GM18951 (cell line): ENCODE data around the gene CXCR5.

Experiments
- POLR2A ChIP-seq: IDR thresholded peaks from 4 replicates; pipeline ENCODE4 v1.6.1; 2011; ENCODE audit warnings: mild to moderate bottlenecking; ENCODE audit not compliant: insufficient read length, insufficient read depth; ENCODE audit errors: extremely low read depth
- in situ Hi-C: fragments of 300-500 bp; cut with MboI; formaldehyde crosslinking; loops from one replicate; pipeline ENCODE4 v1.12.0; 2022; ENCODE audit warnings: low sequenced_read_pairs, mixed read lengths, inconsistent platforms; ENCODE audit not compliant: unreplicated experiment

CXCR5 gene

GRCh38 chr11:118908901-118909618, 25.4 kb downstream of the CXCR5 start:
- in situ Hi-C loops = loop anchor here (10.0 kb wide), 1 partner anchor 46 kb away; the partner anchor contains the start of gene UPK2
- no peak for TF ChIP-seq POLR2A

- TF ChIP-seq POLR2A = no peak
- in situ Hi-C loops = loop anchor here (10.0 kb wide), 1 partner anchor 45 kb away; the partner anchor contains the start of gene UPK2
These were observed 26.1 kb downstream of the CXCR5 start for GRCh38 chr11:118909619-118910308.

GRCh38 chr11:118910309-118911112, 26.8 kb downstream of the CXCR5 start:
- in situ Hi-C loops = no loop called here
- TF ChIP-seq POLR2A = no peak

GRCh38 chr11:118911113-118911879, 27.6 kb downstream of the CXCR5 start:
- in situ Hi-C loops = no loop called here
- no peak for TF ChIP-seq POLR2A

DNA sequence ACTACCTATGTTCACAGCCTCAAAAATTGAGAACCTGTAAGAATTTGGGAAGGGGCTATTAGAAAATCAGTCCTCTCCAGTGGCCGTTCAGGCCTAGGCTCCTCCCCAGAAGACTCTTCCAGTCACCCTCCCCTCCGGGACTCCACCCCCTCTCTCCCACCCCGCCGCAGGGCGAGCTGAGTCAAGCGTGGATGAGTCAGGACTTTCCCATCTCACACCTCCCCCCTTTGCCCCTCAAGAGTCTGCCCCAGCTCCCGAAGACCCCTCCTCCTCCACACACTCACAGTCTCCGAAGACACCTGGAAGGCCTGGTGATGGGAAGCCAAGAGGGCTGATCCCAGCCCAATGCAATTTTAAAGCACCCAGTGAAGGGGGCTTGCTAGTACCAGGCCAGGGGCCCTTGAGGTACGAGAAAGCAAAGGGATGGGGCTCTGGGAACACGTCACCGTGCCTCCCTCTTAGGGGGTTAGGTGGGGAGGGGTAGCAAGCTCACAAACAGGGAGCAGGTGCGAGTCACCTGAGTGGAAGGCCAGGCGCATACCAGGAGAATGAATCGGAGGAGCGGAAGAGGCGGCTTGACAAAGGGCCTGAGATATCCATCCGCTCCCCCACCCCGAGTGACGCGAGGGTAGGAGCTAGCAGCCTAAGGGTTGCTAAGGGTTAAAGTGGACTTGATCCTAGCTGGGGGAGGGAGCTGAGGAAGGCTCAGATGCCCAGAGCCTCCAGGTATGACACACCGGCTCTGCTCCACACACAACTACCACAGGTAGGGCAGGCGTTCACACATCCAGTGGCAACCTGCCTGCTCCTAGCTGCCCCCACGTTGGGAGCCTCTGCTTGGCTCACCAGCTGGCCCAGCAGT, 28.4 kb downstream of the CXCR5 start:
- in situ Hi-C loops = no loop called here
- no peak for TF ChIP-seq POLR2A

DNA sequence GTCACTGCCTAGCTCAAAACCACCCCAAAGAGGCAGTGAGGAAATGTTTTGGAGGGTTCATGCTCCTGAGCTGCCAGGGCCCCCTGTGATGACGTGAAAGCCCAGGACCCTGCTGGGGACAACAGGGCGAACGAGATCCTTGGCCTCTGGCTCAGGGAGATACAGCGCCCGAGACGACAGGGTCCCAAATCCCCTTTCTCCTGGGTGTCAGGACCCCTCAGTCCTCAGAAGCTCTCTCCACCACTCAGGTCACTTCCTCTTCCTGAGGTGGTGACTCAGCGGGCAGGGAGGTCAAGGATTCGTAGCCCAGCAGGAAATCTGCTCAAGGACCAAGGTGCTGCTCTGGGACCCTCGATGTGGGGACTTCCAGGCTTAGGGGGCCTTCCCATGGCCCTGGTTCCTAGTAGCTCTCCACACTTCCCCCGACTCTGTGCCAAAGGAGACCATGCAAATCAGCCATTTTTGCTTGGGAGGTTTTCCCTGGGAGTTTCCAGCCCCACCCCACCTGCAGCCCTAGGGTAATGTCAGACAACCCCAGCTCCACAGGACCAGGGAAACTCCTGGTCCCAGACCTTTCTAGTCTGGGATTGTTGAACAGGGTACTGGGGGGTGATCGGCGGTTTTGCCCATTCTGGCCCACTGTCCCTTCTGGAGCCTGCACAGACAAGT, 29.2 kb downstream of the CXCR5 start:
- in situ Hi-C loops = no loop called here
- TF ChIP-seq POLR2A = no peak

GRCh38 chr11:118913411-118914125, 29.9 kb downstream of the CXCR5 start:
- in situ Hi-C loops = no loop called here
- no peak for TF ChIP-seq POLR2A

DNA sequence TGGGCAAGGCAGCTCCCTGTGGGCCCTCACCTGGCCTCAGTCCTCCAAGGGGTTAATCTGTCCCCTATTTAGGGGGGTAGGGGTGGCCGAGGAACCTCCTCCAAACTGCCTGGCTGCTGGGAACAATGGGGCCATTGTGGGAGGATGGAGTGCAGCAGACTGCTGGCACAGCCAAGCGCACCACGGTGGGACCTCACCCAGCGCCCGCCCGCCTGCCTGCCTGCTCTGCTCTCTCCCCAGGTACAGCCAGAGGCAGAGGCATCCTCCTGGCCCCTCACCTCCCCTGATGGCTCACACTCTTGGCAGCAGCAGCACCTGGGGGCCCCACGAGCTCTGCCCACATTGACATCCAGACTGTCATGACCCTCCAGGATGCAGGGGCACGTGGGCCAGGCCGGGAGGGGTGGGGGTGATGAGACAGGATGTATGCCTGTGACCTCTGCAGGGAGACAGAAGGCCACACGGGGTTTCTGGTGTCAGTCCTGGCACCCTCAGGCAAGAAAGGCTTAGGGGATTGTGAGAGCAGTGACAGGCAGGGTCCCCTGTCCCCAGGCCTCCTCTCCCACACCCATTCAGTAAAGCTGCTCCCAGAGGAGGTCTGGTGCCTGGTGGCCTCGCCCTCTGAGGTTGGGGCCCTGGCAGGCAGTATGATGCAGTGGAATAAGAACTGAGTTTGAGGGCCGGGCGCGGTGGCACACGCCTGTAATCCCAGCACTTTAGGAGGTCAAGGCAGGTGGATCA, 30.7 kb downstream of the CXCR5 start:
- TF ChIP-seq POLR2A = peak; percentile 31
- in situ Hi-C loops = no loop called here

DNA sequence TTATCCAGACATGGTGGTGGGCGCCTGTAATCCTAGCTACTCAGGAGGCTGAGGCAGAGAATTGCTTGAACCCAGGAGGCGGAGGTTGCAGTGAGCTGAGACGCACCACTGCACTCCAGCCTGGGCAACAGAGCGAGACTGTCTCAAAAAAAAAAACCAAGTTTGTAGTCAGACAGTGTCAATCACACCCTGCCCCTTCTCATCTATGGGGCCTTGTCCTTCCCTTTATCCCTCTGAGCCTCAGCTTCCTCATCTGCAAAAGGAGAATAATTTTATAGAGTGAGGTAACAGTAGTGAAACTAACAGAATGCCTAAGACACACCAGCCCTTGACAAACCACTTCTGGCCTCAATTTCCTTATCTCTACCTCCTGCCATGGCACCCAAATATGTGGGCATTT, 31.3 kb downstream of the CXCR5 start:
- TF ChIP-seq POLR2A = no peak
- in situ Hi-C loops = no loop called here

DNA sequence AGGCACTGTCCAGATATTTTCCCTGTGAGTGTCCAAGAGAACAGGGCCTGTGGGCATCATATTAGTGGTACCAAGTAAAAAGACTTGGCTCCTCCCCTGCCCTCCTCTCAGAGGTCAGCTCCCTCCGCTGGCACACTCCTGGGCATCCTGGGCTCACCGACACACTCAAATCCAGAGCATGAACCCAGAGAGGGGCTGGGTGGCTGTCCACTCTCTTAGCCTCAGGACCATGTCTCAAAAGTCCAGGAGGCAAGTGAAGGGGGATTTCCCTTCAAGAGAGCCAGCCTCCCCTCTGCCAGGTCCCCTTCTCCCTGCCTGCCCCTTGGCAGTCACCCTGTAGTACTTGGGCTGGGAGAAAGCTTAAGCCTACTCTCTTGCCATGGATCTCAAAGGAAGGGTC, 31.7 kb downstream of the CXCR5 start:
- in situ Hi-C loops = no loop called here
- no peak for TF ChIP-seq POLR2A
